Dedifferentiated amniotic fluid mesenchymal stem cell (primary cell): Measurements from ENCODE around the gene AAMP.
A peak's percentile ranks its signal among the peaks of the same experiment; 100 is the strongest.
"Not testable (repeated sequence)": the region's sequence is repeated elsewhere in the genome, so short reads cannot be mapped to it uniquely, and the experiment has no call there.

Source experiments
- DNase-seq: peaks from one replicate; pipeline ENCODE4 v3.0.0-alpha.2; 2016; ENCODE audit errors: extremely low spot score

The AAMP gene

DNA sequence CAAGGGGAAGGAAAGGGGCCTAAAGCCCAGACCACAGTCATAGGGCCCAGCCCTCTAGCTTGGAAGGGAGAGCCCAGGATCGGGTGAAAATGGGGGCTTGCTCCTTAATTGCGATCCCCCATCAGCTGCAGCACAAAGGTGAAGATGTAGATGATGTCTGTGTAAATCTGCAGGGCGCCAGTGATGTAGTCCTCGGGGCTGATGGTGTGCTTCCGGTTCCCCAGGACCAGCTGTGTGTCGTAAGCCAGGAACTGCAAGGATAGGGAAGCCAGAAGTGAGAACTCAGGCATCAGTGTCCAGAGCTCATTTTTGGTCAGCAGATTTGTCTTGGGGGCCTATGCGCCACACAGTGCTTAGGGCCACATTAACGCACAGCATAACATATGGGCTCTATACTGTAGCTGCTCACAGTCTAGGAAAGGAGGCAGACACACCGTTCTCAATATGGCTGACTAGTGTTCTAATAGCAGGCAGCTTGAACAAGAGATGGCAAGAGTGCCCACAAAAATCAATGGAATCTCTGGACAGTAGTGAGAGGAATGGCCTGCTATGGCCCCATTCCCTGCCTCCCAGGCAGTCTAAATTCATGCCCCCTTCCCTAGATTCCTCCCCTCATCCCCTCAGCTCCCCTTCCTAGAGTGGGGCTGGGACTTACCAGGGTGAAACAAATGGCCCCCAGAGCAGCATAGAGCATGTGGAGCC lies 5.6 kb upstream of the AAMP start:
- DNase-seq: no peak

- no peak for DNase-seq
Measured at GRCh38 chr2:218274586-218274985, 4.6 kb upstream of the AAMP start.

- no peak for DNase-seq
Measured at GRCh38 chr2:218273908-218274249, 3.9 kb upstream of the AAMP start.

DNA sequence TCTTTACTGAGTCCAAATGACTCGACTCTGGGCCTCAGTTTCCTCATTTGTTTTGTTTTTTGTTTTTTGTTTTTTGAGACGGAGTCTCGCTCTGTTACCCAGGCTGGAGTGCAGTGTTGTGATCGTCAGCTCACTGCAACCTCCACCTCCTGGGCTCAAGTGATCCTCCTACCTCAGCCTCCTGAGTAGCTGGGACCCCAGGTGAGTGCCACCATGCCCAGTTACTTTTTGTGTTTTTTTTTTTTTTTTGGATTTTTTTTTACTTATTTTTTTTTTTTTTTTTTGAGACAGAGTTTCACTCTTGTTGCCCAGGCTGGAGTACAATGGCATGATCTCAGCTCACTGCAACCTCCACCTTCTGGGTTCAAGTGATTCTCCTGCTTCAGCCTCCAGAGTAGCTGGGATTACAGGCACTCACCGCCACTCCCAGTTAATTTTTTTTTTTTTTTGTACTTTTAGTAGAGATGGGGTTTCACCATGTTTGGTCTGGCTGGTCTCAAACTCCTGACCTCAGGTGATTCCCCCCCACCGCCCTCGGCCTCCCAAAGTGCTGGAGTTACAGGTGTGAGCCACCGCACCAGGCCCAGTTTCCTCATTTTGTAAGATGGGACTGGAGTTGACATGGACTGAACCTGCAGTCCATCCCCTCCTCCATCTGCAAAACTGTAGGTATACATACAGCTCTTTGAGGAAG lies 3.4 kb upstream of the AAMP start:
- DNase-seq: not testable (repeated sequence)

- DNase-seq: peak; percentile 92
Measured at GRCh38 chr2:218272531-218273212, 2.7 kb upstream of the AAMP start.

GRCh38 chr2:218271865-218272530 lies 2.1 kb upstream of the AAMP start:
- DNase-seq: no peak

- DNase-seq: no peak
Measured at GRCh38 chr2:218271487-218271797, 1.5 kb upstream of the AAMP start.

DNA sequence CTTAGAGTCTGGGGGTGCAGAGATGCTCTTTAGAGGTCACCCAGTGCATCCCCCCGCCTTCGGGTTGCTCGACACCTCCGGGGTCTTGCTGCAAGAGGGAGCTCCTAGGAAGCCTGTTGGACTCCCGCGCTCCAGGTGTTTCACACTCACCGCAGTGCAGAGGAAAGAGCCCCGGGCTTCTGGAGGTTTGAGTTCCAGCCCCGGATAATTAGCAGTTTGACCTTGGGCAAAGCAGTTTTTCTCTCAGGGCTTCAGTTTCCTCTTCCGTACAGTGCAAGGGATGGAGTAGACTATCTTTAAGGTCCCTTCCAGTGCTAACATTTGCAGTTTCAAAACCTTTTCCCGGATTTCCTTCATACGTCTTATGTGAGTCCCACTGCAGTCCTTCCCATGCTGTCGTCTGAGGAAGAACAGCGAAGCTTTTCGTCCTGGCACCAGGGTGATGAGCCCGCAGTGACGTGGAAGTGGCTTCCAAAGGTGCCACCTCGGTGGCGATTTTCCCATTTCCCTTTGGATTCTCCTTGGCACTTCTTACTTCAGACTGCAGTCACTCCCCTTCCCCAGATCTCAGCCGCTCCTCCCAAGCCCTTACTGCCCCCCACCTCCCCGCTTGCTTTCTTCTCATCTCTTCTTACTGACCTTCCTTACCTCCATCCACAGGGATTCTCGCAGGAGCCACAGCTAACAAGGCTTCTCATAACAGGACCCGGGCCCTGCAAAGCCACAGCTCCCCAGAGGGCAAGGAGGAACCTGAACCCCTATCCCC lies 967 bp upstream of the AAMP start:
- no peak for DNase-seq

GRCh38 chr2:218267259-218267658 lies 2.7 kb downstream of the AAMP start:
- DNase-seq: no peak

- no peak for DNase-seq
Measured at GRCh38 chr2:218266316-218266979, 3.5 kb downstream of the AAMP start.

- no peak for DNase-seq
Measured at GRCh38 chr2:218265626-218266025, 4.3 kb downstream of the AAMP start.

- DNase-seq: no peak
Measured at GRCh38 chr2:218264773-218265561, 5.0 kb downstream of the AAMP start.

- DNase-seq: no peak
Measured at GRCh38 chr2:218263817-218264641, 5.9 kb downstream of the AAMP start.

DNA sequence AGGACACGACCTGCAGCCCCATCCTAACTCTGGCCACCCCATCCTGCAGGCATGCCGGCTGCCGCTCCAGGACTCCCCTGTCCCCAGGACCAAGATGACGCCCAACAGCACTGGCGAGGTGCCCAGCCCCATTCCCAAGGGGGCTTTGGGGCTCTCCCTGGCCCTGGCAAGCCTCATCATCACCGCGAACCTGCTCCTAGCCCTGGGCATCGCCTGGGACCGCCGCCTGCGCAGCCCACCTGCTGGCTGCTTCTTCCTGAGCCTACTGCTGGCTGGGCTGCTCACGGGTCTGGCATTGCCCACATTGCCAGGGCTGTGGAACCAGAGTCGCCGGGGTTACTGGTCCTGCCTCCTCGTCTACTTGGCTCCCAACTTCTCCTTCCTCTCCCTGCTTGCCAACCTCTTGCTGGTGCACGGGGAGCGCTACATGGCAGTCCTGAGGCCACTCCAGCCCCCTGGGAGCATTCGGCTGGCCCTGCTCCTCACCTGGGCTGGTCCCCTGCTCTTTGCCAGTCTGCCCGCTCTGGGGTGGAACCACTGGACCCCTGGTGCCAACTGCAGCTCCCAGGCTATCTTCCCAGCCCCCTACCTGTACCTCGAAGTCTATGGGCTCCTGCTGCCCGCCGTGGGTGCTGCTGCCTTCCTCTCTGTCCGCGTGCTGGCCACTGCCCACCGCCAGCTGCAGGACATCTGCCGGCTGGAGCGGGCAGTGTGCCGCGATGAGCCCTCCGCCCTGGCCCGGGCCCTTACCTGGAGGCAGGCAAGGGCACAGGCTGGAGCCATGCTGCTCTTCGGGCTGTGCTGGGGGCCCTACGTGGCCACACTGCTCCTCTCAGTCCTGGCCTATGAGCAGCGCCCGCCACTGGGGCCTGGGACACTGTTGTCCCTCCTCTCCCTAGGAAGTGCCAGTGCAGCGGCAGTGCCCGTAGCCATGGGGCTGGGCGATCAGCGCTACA lies 7.0 kb downstream of the AAMP start:
- no peak for DNase-seq

GRCh38 chr2:218262237-218262600 lies 7.7 kb downstream of the AAMP start:
- DNase-seq: no peak

GRCh38 chr2:218261423-218262236 lies 8.3 kb downstream of the AAMP start:
- DNase-seq: no peak

DNA sequence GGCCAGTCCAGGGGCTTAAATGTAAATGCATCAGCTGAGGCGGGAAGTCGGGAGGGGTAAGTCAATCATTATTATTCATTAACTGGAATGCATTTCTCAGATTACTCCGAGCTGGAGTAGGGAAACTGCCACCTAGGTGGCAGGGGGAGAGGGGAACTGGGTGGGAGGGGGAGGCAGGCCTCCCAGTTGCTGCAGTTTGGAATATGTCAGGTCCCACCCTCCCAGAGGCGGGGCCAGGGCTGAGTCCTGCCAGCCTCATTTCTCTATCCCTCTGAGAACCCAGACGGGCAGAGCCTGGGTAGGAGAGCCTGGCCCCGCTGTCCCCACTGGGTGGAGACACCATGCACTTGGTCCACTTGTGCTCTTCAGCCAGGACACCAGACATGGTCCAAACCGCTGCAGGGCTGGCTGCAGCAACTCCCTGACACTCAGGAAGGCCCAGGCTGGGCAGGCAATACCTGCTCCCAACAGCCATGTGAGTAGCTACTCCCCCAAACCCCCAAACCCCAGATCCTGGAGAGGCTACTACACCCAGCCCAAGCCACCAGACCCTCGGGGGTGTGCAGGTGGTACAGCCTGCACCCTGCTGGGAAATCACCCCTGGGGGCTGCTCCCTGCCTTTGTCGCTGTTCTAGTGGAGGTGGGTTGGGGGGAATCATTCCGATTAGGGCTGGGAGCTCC lies 9.1 kb downstream of the AAMP start, which contains the start of gene GPBAR1:
TSS of gene GPBAR1 (plus strand) at position 274 of the 681 bp plus-strand sequence. CDS start 1,710 bp downstream, outside the sequence.
- no peak for DNase-seq
